8988T (cell line): ENCODE measurements around the gene H2AZ1.

Source experiments
- DNase-seq: peaks from one replicate; pipeline ENCODE4 v3.0.0; 2011

Gene H2AZ1

DNA sequence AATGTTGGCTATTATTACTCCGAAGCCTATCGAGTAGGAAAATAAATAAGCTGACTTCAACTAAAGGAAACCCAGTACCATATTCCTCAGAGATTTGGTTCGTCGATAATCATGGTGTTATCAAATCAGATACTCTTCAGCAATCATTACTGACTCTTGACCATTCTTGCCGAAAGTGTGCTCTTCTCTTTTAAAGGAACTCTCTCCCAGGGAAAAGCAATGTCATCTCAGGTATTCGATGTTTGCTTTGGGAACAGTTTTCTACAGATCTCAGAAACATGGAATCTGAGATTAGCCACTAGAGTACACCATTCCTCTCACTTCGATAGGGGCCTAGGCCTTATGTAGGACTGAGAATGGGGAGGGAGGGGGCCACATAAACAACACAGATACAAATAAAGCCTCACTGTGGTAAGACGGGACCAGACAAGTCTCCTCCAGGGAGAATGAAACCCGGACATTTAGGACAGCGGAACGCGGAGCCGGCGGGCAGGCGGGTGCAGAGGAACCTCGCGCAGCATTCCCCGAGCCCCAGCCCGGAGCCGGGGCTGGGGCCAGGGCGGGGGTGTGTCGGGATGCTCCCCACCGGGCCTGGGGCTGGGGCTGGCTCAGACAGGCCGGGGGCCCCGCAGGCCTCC, 4.2 kb downstream of the H2AZ1 start:
- no peak for DNase-seq

GRCh38 chr4:99943904-99944437, 6.1 kb downstream of the H2AZ1 start:
- no peak for DNase-seq

- no peak for DNase-seq
Observed at GRCh38 chr4:99938243-99938753, 11.8 kb downstream of the H2AZ1 start.

DNA sequence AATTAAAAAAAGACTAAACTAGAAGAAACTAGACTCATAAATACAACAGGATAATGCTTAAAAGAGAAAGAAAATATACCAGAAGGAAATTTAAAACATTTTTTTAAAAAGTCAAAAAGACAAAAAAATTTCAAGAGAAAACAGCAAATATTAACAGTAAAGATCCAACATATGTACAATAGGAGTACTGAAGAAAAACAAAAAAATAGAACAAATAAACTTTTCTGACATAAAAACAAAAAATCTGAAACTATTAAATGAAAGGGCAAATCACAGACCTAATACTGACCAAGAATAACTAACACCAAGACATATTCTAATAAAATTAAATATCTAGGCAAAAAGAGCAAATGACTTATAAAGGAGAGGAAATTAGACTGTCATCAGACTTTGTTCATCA, 15.2 kb downstream of the H2AZ1 start:
- no peak for DNase-seq

DNA sequence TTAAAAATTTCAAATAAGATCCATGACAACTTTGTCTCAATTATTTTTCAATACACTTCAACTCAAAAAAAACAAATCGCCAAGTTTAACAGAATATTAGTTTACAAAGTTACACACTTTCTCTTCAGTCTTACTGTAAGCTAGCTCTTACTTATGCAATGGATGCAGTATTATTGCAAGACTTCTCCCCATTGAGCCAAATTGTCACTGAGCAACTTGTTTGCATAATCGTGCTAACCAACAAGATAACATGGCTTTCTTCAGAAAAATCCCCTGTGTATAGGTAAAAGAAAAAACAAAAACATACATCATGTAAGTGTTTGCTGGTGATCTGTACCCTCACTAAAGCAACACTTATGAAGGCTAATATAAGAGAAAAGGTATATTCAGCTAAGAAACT, 22.5 kb downstream of the H2AZ1 start:
- DNase-seq: no peak

GRCh38 chr4:99921174-99921573, 28.9 kb downstream of the H2AZ1 start:
- DNase-seq: no peak

- no peak for DNase-seq
Observed at GRCh38 chr4:99918656-99919055, 31.4 kb downstream of the H2AZ1 start.

- DNase-seq: no peak
Observed at GRCh38 chr4:99917575-99917974, 32.5 kb downstream of the H2AZ1 start.

- DNase-seq: no peak
Observed at GRCh38 chr4:99915449-99915848, 34.6 kb downstream of the H2AZ1 start.
